ENCODE measurements around the gene KRTAP12-2. TPM values are rescaled to one million over a fixed set of nuclear protein-coding genes. Genes with fewer than 3 reads are reported as not detected.

KRTAP12-2 gene
- total and polyA plus RNA-seq, 9 donors, result not detected

- Histone ChIP-seq H3K27ac (no peak within 1 kb of the TSS), H3K4me1 (ENCODE audit: insufficient read depth) (no peaks in the 10 kb centered on the region), H3K36me3 (no peaks in the 10 kb centered on the region), H3K9me3 (no peaks in the 10 kb centered on the region), H3K27me3 (no peaks in the 10 kb centered on the region), H3K4me3 (no peak within 1 kb of the TSS)
- 31 to 41% (median 40%) methylated on average over 14 to 21 of the region's 21 CpGs for WGBS, 3 donors
- TF ChIP-seq CTCF (IDR thresholded peaks at IDR 0.05), result no peak
- TF ChIP-seq EP300 (IDR thresholded peaks at IDR 0.05), result no peak
- TF ChIP-seq POLR2A (IDR thresholded peaks at IDR 0.05), result no peak
- intact Hi-C loops (cut with DNase I), result no loop called here
- no peak for DNase-seq
These were observed 29.5 kb downstream of the KRTAP12-2 start, which contains the start of gene KRTAP10-10 for GRCh38 chr21:44637018-44637850. TSS of gene KRTAP10-10 (plus strand) at chr21:44637356. CDS start at chr21:44637418, 62 bp downstream.

GRCh38 chr21:44636209-44637017 is 30.3 kb downstream of the KRTAP12-2 start:
- Histone ChIP-seq H3K9me3 (no peaks in the 10 kb centered on the region), H3K36me3 (no peaks in the 10 kb centered on the region), H3K27ac (no peak overlapping the region), H3K4me1 (ENCODE audit: insufficient read depth) (no peaks in the 10 kb centered on the region), H3K27me3 (no peaks in the 10 kb centered on the region), H3K4me3 (no peak overlapping the region)
- TF ChIP-seq CTCF (IDR thresholded peaks at IDR 0.05) (no peak), EP300 (IDR thresholded peaks at IDR 0.05) (no peak), POLR2A (IDR thresholded peaks at IDR 0.05) (no peak)
- intact Hi-C loops (cut with DNase I), result no loop called here
- DNase-seq, result no peak
- 69 to 83% (median 81%) methylated on average over 15 of the region's 15 CpGs for WGBS, 3 donors

DNA sequence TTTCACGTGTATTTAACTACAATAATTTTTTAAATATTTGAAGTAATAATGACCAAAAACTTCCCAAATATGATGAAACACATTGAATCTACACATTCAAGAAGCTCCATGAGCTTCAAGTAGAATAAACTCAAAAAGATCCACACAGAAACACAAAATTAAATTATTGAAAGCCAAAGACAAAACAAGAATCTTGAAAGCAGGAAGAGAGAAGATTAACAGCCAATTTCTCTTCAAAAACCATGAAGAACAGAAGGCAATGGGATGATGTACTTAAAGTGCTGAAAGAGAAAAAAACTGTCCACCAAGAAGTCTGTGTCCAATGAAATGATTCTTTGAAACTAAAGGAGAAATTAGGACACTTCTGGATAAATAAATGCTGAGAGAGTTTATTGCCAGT is 34.7 kb downstream of the KRTAP12-2 start:
- WGBS, 3 donors, result 81 to 91% (median 87%) methylated on average over 1 of the region's 1 CpG
- intact Hi-C loops (cut with DNase I), result no loop called here

More for the DNA sequence above, 34.7 kb downstream of the KRTAP12-2 start:
- no peak for TF ChIP-seq CTCF (IDR thresholded peaks at IDR 0.05)
- TF ChIP-seq POLR2A (IDR thresholded peaks at IDR 0.05), result no peak
- no peak for TF ChIP-seq EP300 (IDR thresholded peaks at IDR 0.05)
- Histone ChIP-seq H3K9me3 (no peaks in the 10 kb centered on the region), H3K27me3 (no peaks in the 10 kb centered on the region), H3K36me3 (no peaks in the 10 kb centered on the region), H3K4me1 (ENCODE audit: insufficient read depth) (no peaks in the 10 kb centered on the region), H3K27ac (no peak overlapping the region), H3K4me3 (no peak overlapping the region)
- no peak for DNase-seq
